ENCODE measurements around the gene TACO1. TPM values are rescaled to one million over a fixed set of nuclear protein-coding genes. Genes with fewer than 3 reads are reported as not detected.

The TACO1 gene
- total RNA-seq, 1 donor from 2014 or later, result 24.4 TPM

- no peaks in the 10 kb centered on the region for H3K9me3 Mint-ChIP-seq
- TF ChIP-seq CTCF (conservative IDR thresholded peaks at IDR 0.05), result no peak
- no peak for DNase-seq (ENCODE audit: low read depth, low spot score)
- peaks cover 20% of the 10 kb centered on the region for H3K4me1 Mint-ChIP-seq
- no peaks in the 10 kb centered on the region for H3K27me3 Mint-ChIP-seq (ENCODE audit: low read depth)
- H3K36me3 Mint-ChIP-seq (ENCODE audit: low read depth), result no peaks in the 10 kb centered on the region
- no peak overlapping the region for H3K27ac Mint-ChIP-seq (ENCODE audit: unreplicated experiment)
- no peak overlapping the region for H3K4me3 Mint-ChIP-seq
These were observed 3.7 kb upstream of the TACO1 start for GRCh38 chr17:63596856-63597586.

DNA sequence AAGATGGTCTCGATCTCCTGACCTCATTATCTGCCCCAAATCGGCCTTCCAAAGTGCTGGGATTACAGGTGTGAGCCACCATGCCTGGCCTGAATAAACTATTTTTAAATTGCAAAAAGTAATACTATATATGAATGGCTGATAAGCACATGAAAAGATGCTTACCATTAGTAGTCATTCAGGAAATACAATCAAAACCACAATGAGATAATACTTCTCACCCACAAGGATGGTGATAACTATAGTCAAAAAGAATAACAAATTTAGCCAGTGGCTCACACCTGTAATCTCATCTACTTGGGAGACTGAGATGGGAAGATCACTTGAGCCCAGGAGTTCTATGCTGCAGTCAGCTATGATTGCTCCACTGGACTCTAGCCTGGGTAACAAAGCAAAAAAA is 2.4 kb upstream of the TACO1 start:
- Mint-ChIP-seq H3K4me1 (peaks cover 20% of the 10 kb centered on the region), H3K27ac (ENCODE audit: unreplicated experiment) (no peak overlapping the region), H3K4me3 (no peak overlapping the region), H3K36me3 (ENCODE audit: low read depth) (no peaks in the 10 kb centered on the region), H3K27me3 (ENCODE audit: low read depth) (no peaks in the 10 kb centered on the region), H3K9me3 (no peaks in the 10 kb centered on the region)
- no peak for DNase-seq (ENCODE audit: low read depth, low spot score)
- no peak for TF ChIP-seq CTCF (conservative IDR thresholded peaks at IDR 0.05)

GRCh38 chr17:63601439-63602371 is 1.0 kb downstream of the TACO1 start:
- Mint-ChIP-seq H3K9me3 (no peaks in the 10 kb centered on the region), H3K36me3 (ENCODE audit: low read depth) (peaks cover 2% of the 10 kb centered on the region), H3K4me3 (peak overlapping the region; percentile 95), H3K4me1 (peaks cover 20% of the 10 kb centered on the region), H3K27ac (ENCODE audit: unreplicated experiment) (peak overlapping the region; percentile 96), H3K27me3 (ENCODE audit: low read depth) (no peaks in the 10 kb centered on the region)
- TF ChIP-seq CTCF (conservative IDR thresholded peaks at IDR 0.05), result no peak
- no peak for DNase-seq (ENCODE audit: low read depth, low spot score)

DNA sequence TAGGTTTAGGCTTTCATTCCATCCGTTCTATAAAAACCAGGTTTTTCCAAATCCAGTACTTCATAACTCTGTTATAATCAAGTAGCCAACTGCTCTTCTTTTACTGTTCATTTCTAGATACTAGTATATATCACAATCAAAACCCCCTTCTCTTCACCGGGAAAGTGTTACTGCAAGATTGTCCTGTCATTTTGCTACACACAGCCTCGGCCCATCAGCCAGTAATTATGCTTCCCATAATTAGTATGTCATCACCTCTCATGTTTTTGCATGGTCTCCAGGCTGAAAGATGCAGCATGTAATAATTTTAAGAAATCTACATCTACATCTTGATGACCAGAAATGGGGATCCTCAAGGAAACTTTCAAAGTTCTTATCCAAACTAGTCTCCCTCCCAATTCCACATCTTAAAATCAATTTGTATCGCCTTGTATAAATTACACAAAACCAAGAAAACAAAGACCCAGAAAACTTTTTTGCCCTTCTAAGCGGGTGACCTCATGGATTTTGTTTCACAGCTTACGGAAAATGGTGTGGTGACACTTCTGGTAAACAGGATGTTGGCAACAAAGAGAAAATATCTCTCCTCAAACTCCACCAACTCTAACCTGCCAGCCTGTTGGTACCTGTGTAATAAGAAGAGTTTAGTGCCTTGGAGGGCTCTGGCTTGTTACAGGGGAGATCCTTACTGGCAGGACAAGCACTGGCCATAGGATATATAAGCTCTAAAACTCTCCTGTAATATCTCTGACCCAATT is 9.3 kb downstream of the TACO1 start:
- Mint-ChIP-seq H3K4me1 (no peaks in the 10 kb centered on the region), H3K36me3 (ENCODE audit: low read depth) (peaks cover 4% of the 10 kb centered on the region), H3K9me3 (no peaks in the 10 kb centered on the region), H3K27me3 (ENCODE audit: low read depth) (no peaks in the 10 kb centered on the region), H3K27ac (ENCODE audit: unreplicated experiment) (no peak overlapping the region), H3K4me3 (no peak overlapping the region)
- TF ChIP-seq CTCF (conservative IDR thresholded peaks at IDR 0.05), result no peak
- DNase-seq (ENCODE audit: low read depth, low spot score), result no peak

DNA sequence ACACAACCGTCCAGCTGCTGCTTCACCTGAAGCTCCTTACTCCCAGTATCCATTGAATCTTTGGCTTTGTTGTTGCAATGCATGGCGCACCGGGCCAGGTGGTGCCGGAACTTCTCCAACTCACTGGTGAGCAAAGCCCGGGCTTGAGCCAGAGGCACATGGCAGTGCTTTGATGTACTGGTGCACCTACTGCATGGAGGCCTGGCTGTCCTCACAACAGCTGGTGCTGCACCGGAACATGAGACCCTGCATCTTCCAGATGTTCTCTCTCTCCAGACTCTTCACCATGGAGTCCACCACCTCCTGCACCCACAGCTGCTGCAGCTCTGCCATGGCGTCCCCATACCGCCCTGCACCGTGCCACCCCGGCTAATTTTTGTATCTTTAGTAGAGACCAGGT is 10.2 kb downstream of the TACO1 start:
- DNase-seq (ENCODE audit: low read depth, low spot score), result no peak
- Mint-ChIP-seq H3K4me1 (no peaks in the 10 kb centered on the region), H3K9me3 (no peaks in the 10 kb centered on the region), H3K27me3 (ENCODE audit: low read depth) (no peaks in the 10 kb centered on the region), H3K4me3 (no peak overlapping the region), H3K27ac (ENCODE audit: unreplicated experiment) (no peak overlapping the region), H3K36me3 (ENCODE audit: low read depth) (peaks cover 2% of the 10 kb centered on the region)
- TF ChIP-seq CTCF (conservative IDR thresholded peaks at IDR 0.05), result no peak

Measured in neural crest cell (in vitro differentiated cells).